ENCODE data around the gene ANKIB1.

ANKIB1 gene

GRCh38 chr7:92412745-92413144 is 167.0 kb downstream of the ANKIB1 start:
- FAIRE-seq (no peak), DNase-seq (ENCODE audit: insufficient read length, low spot score) (no peak)
- no peak for TF ChIP-seq POLR2A (IDR thresholded peaks at IDR 0.05; ENCODE audit: low read depth, low read length)

- DNase-seq (ENCODE audit: insufficient read length, low spot score) (no peak), FAIRE-seq (no peak)
- no peak for TF ChIP-seq POLR2A (IDR thresholded peaks at IDR 0.05; ENCODE audit: low read depth, low read length)
- TF ChIP-seq TAF1 (IDR thresholded peaks at IDR 0.05; ENCODE audit: low read depth, low read length), result no peak
- TF ChIP-seq SPI1 (IDR thresholded peaks at IDR 0.05; ENCODE audit: low read depth, low read length), result no peak
- no peak for TF ChIP-seq POU2F2 (IDR thresholded peaks at IDR 0.05; ENCODE audit: low read depth, low read length)
- TF ChIP-seq PAX5 (IDR thresholded peaks at IDR 0.05; ENCODE audit: insufficient read depth, low read length, severe bottlenecking), result no peak
- TF ChIP-seq POLR2AphosphoS5 (IDR thresholded peaks at IDR 0.05; ENCODE audit: low read depth, low read length), result no peak
Observed at GRCh38 chr7:92413550-92413949, 167.8 kb downstream of the ANKIB1 start.

- no peak for FAIRE-seq
- no peak for DNase-seq (ENCODE audit: insufficient read length, low spot score)
- TF ChIP-seq POU2F2 (IDR thresholded peaks at IDR 0.05; ENCODE audit: low read depth, low read length), result no peak
- TF ChIP-seq POLR2AphosphoS5 (IDR thresholded peaks at IDR 0.05; ENCODE audit: low read depth, low read length), result no peak
Observed at GRCh38 chr7:92415225-92415624, 169.5 kb downstream of the ANKIB1 start.

GRCh38 chr7:92417913-92418312 is 172.1 kb downstream of the ANKIB1 start:
- no peak for FAIRE-seq

GRCh38 chr7:92421676-92422435 is 176.1 kb downstream of the ANKIB1 start:
- TF ChIP-seq POLR2A (IDR thresholded peaks at IDR 0.05; ENCODE audit: low read depth, low read length) (no peak), POU2F2 (IDR thresholded peaks at IDR 0.05; ENCODE audit: low read depth, low read length) (no peak), PAX5 (IDR thresholded peaks at IDR 0.05; ENCODE audit: insufficient read depth, low read length, severe bottlenecking) (no peak), TAF1 (IDR thresholded peaks at IDR 0.05; ENCODE audit: low read depth, low read length) (no peak), SPI1 (IDR thresholded peaks at IDR 0.05; ENCODE audit: low read depth, low read length) (no peak), POLR2AphosphoS5 (IDR thresholded peaks at IDR 0.05; ENCODE audit: low read depth, low read length) (no peak)
- no peak for DNase-seq (ENCODE audit: insufficient read length, low spot score)
- FAIRE-seq, result no peak

More at GRCh38 chr7:92417913-92418312, 172.1 kb downstream of the ANKIB1 start:
- DNase-seq (ENCODE audit: insufficient read length, low spot score), result no peak
- TF ChIP-seq POLR2AphosphoS5 (IDR thresholded peaks at IDR 0.05; ENCODE audit: low read depth, low read length), result no peak
- TF ChIP-seq SPI1 (IDR thresholded peaks at IDR 0.05; ENCODE audit: low read depth, low read length), result no peak
- TF ChIP-seq PAX5 (IDR thresholded peaks at IDR 0.05; ENCODE audit: insufficient read depth, low read length, severe bottlenecking), result no peak
- no peak for TF ChIP-seq POU2F2 (IDR thresholded peaks at IDR 0.05; ENCODE audit: low read depth, low read length)
- no peak for TF ChIP-seq POLR2A (IDR thresholded peaks at IDR 0.05; ENCODE audit: low read depth, low read length)
- TF ChIP-seq TAF1 (IDR thresholded peaks at IDR 0.05; ENCODE audit: low read depth, low read length), result no peak

GRCh38 chr7:92422926-92423325 is 177.2 kb downstream of the ANKIB1 start:
- DNase-seq (ENCODE audit: insufficient read length, low spot score), result no peak
- FAIRE-seq, result no peak
- TF ChIP-seq POLR2AphosphoS5 (IDR thresholded peaks at IDR 0.05; ENCODE audit: low read depth, low read length) (no peak), PAX5 (IDR thresholded peaks at IDR 0.05; ENCODE audit: insufficient read depth, low read length, severe bottlenecking) (no peak), POLR2A (IDR thresholded peaks at IDR 0.05; ENCODE audit: low read depth, low read length) (no peak), POU2F2 (IDR thresholded peaks at IDR 0.05; ENCODE audit: low read depth, low read length) (no peak), TAF1 (IDR thresholded peaks at IDR 0.05; ENCODE audit: low read depth, low read length) (no peak), SPI1 (IDR thresholded peaks at IDR 0.05; ENCODE audit: low read depth, low read length) (no peak)

GRCh38 chr7:92423710-92424131 is 177.9 kb downstream of the ANKIB1 start:
- FAIRE-seq, result peak; percentile 83
- no peak for DNase-seq (ENCODE audit: insufficient read length, low spot score)

GRCh38 chr7:92425311-92425947 is 179.7 kb downstream of the ANKIB1 start:
- no peak for TF ChIP-seq TAF1 (IDR thresholded peaks at IDR 0.05; ENCODE audit: low read depth, low read length)
- TF ChIP-seq SPI1 (IDR thresholded peaks at IDR 0.05; ENCODE audit: low read depth, low read length), result no peak
- no peak for TF ChIP-seq POLR2A (IDR thresholded peaks at IDR 0.05; ENCODE audit: low read depth, low read length)
- TF ChIP-seq POLR2AphosphoS5 (IDR thresholded peaks at IDR 0.05; ENCODE audit: low read depth, low read length), result no peak
- no peak for TF ChIP-seq PAX5 (IDR thresholded peaks at IDR 0.05; ENCODE audit: insufficient read depth, low read length, severe bottlenecking)
- no peak for TF ChIP-seq POU2F2 (IDR thresholded peaks at IDR 0.05; ENCODE audit: low read depth, low read length)
- FAIRE-seq, result no peak
- DNase-seq (ENCODE audit: insufficient read length, low spot score), result no peak

More at GRCh38 chr7:92423710-92424131, 177.9 kb downstream of the ANKIB1 start:
- no peak for TF ChIP-seq POLR2A (IDR thresholded peaks at IDR 0.05; ENCODE audit: low read depth, low read length)
- TF ChIP-seq PAX5 (IDR thresholded peaks at IDR 0.05; ENCODE audit: insufficient read depth, low read length, severe bottlenecking), result no peak
- no peak for TF ChIP-seq SPI1 (IDR thresholded peaks at IDR 0.05; ENCODE audit: low read depth, low read length)
- no peak for TF ChIP-seq POU2F2 (IDR thresholded peaks at IDR 0.05; ENCODE audit: low read depth, low read length)
- TF ChIP-seq TAF1 (IDR thresholded peaks at IDR 0.05; ENCODE audit: low read depth, low read length), result no peak
- no peak for TF ChIP-seq POLR2AphosphoS5 (IDR thresholded peaks at IDR 0.05; ENCODE audit: low read depth, low read length)

- no peak for TF ChIP-seq POU2F2 (IDR thresholded peaks at IDR 0.05; ENCODE audit: low read depth, low read length)
- TF ChIP-seq PAX5 (IDR thresholded peaks at IDR 0.05; ENCODE audit: insufficient read depth, low read length, severe bottlenecking), result no peak
- TF ChIP-seq POLR2A (IDR thresholded peaks at IDR 0.05; ENCODE audit: low read depth, low read length), result no peak
- no peak for TF ChIP-seq TAF1 (IDR thresholded peaks at IDR 0.05; ENCODE audit: low read depth, low read length)
- TF ChIP-seq POLR2AphosphoS5 (IDR thresholded peaks at IDR 0.05; ENCODE audit: low read depth, low read length), result no peak
- no peak for FAIRE-seq
- DNase-seq (ENCODE audit: insufficient read length, low spot score), result no peak
Observed at GRCh38 chr7:92427193-92427592, 181.4 kb downstream of the ANKIB1 start.

Data from GM12891 (cell line).